OCI-LY3 (cell line): Measurements from ENCODE around the gene GUCY1A2.

ENCODE experiments used
- H2AFZ ChIP-seq: fragments of 200-600, 300-600 bp; shearing (Covaris generic); 2 replicates; pipeline ENCODE4 v1.6.0; 2014; ENCODE audit warnings: antibody characterized with exemption, low read depth, low read length
- H3K27ac ChIP-seq: fragments of 200-600, 300-600 bp; sonication (generic); 2 replicates; pipeline ENCODE4 v1.5.1; 2014; ENCODE audit warnings: mild to moderate bottlenecking, low read length, moderate library complexity, mixed read lengths
- H3K27me3 ChIP-seq: fragments of 200-600, 300-600 bp; sonication (generic); 2 replicates; pipeline ENCODE4 v1.6.1; 2014; ENCODE audit warnings: low read depth, low read length, mixed read lengths
- H3K36me3 ChIP-seq: fragments of 200-600, 300-600 bp; sonication (generic); replicated peaks from 2 replicates; pipeline ENCODE3; 2014; ENCODE audit warnings: low read depth, low read length, mixed read lengths
- H3K4me1 ChIP-seq: fragments of 300-600, 200-600 bp; sonication (generic); 2 replicates; pipeline ENCODE4 v1.6.1; 2014; ENCODE audit warnings: low read length, mixed read lengths
- H3K4me2 ChIP-seq: fragments of 200-600, 300-600 bp; sonication (generic); 2 replicates; pipeline ENCODE4 v1.6.1; 2014; ENCODE audit warnings: low read length, mixed read lengths
- H3K4me3 ChIP-seq: fragments of 300-600, 200-600 bp; sonication (generic); 2 replicates; pipeline ENCODE4 v1.5.1; 2014; ENCODE audit warnings: antibody characterized with exemption, mild to moderate bottlenecking, low read length, moderate library complexity
- H3K79me2 ChIP-seq: fragments of 300-600, 200-600 bp; shearing (Covaris generic); 2 replicates; pipeline ENCODE4 v1.6.1; 2014; ENCODE audit warnings: mild to moderate bottlenecking, low read length, mixed read lengths
- H3K9ac ChIP-seq: fragments of 300-600, 200-600 bp; shearing (Covaris generic); 2 replicates; pipeline ENCODE4 v1.6.0; 2014; ENCODE audit warnings: mild to moderate bottlenecking, low read length, moderate library complexity
- H3K9me3 ChIP-seq: fragments of 200-600, 300-600 bp; shearing (Covaris generic); 2 replicates; pipeline ENCODE4 v1.6.1; 2014; ENCODE audit warnings: low read length, mixed read lengths; ENCODE audit not compliant: insufficient read depth
- H4K20me1 ChIP-seq: fragments of 200-600, 300-600 bp; sonication (generic); 2 replicates; pipeline ENCODE4 v1.6.1; 2016; ENCODE audit warnings: low read length, mixed read lengths; ENCODE audit not compliant: insufficient read depth
- CTCF ChIP-seq: fragments of 200-600, 300-600 bp; sonication (generic); IDR thresholded peaks from 2 replicates; pipeline ENCODE4 v1.5.1; 2014; ENCODE audit warnings: antibody characterized with exemption, low read length, low read depth
- EZH2phosphoT487 ChIP-seq: fragments of 200-600 bp; shearing (Covaris generic); IDR thresholded peaks from 2 replicates; pipeline ENCODE4 v1.6.1; 2018; ENCODE audit warnings: antibody characterized with exemption, mixed run types, low read depth

The GUCY1A2 gene

GRCh38 chr11:107017433-107018218, 650 bp downstream of the GUCY1A2 start:
- no peak overlapping the region for H3K9ac ChIP-seq
- H3K4me1 ChIP-seq, result no peaks in the 10 kb centered on the region
- H3K79me2 ChIP-seq, result no peaks in the 10 kb centered on the region
- no peaks in the 10 kb centered on the region for H3K9me3 ChIP-seq
- H3K4me3 ChIP-seq, result no peak overlapping the region
- H3K36me3 ChIP-seq, result no peaks in the 10 kb centered on the region
- no peaks in the 10 kb centered on the region for H4K20me1 ChIP-seq
- H2AFZ ChIP-seq, result no peak overlapping the region
- H3K4me2 ChIP-seq, result no peak overlapping the region
- no peak overlapping the region for H3K27ac ChIP-seq
- no peaks in the 10 kb centered on the region for H3K27me3 ChIP-seq
- TF ChIP-seq EZH2phosphoT487 (no peak), CTCF (no peak)

GRCh38 chr11:107017104-107017432, 1.2 kb downstream of the GUCY1A2 start:
- H2AFZ ChIP-seq, result no peak overlapping the region
- H3K4me1 ChIP-seq, result no peaks in the 10 kb centered on the region
- H3K36me3 ChIP-seq, result no peaks in the 10 kb centered on the region
- H3K9me3 ChIP-seq, result no peaks in the 10 kb centered on the region
- H3K4me3 ChIP-seq, result no peak overlapping the region
- H3K27me3 ChIP-seq, result no peaks in the 10 kb centered on the region
- H4K20me1 ChIP-seq, result no peaks in the 10 kb centered on the region
- H3K9ac ChIP-seq, result no peak overlapping the region
- H3K4me2 ChIP-seq, result no peak overlapping the region
- no peaks in the 10 kb centered on the region for H3K79me2 ChIP-seq
- H3K27ac ChIP-seq, result no peak overlapping the region
- no peak for TF ChIP-seq CTCF
- no peak for TF ChIP-seq EZH2phosphoT487

- H3K27me3 ChIP-seq, result no peaks in the 10 kb centered on the region
- no peak overlapping the region for H3K27ac ChIP-seq
- H3K4me2 ChIP-seq, result no peak overlapping the region
- H3K4me1 ChIP-seq, result no peaks in the 10 kb centered on the region
- H3K4me3 ChIP-seq, result no peak overlapping the region
- no peaks in the 10 kb centered on the region for H3K79me2 ChIP-seq
- no peak overlapping the region for H2AFZ ChIP-seq
- no peaks in the 10 kb centered on the region for H3K36me3 ChIP-seq
- no peaks in the 10 kb centered on the region for H3K9me3 ChIP-seq
- no peaks in the 10 kb centered on the region for H4K20me1 ChIP-seq
- TF ChIP-seq CTCF (no peak), EZH2phosphoT487 (no peak)
- no peak overlapping the region for H3K9ac ChIP-seq
Observed at GRCh38 chr11:107014871-107015270, 3.4 kb downstream of the GUCY1A2 start.

GRCh38 chr11:107011977-107012376, 6.3 kb downstream of the GUCY1A2 start:
- Histone ChIP-seq H2AFZ (no peak overlapping the region), H3K27ac (no peak overlapping the region), H4K20me1 (no peaks in the 10 kb centered on the region), H3K9me3 (no peaks in the 10 kb centered on the region), H3K79me2 (no peaks in the 10 kb centered on the region), H3K36me3 (no peaks in the 10 kb centered on the region), H3K4me2 (no peak overlapping the region), H3K27me3 (no peaks in the 10 kb centered on the region), H3K4me3 (no peak overlapping the region), H3K9ac (no peak overlapping the region), H3K4me1 (no peaks in the 10 kb centered on the region)
- TF ChIP-seq CTCF, result no peak
